HEK293 (cell line): ENCODE data around the gene SH2D7.
A peak's percentile ranks its signal among the peaks of the same experiment; 100 is the strongest.

ENCODE experiments used
- AEBP2 ChIP-seq: fragments of 450-650 bp; formaldehyde crosslinking; IDR thresholded peaks from 2 replicates; pipeline ENCODE4 v1.5.1; 2016; ENCODE audit warnings: missing biosample characterization, missing genetic modification characterization, borderline replicate concordance
- GLIS2 ChIP-seq: fragments of 450-650 bp; formaldehyde crosslinking; IDR thresholded peaks from 2 replicates; pipeline ENCODE4 v1.5.1; 2016; ENCODE audit warnings: missing biosample characterization, missing genetic modification characterization
- HIC1 ChIP-seq: fragments of 450-650 bp; formaldehyde crosslinking; IDR thresholded peaks from 2 replicates; pipeline ENCODE4 v1.5.1; 2016; ENCODE audit warnings: missing biosample characterization, missing genetic modification characterization
- HOXD13 ChIP-seq: sonication (generic); formaldehyde crosslinking; IDR thresholded peaks from 2 replicates; pipeline ENCODE4 v1.8.0; 2022; ENCODE audit warnings: missing genetic modification reagents, borderline replicate concordance
- KLF10 ChIP-seq: fragments of 450-650 bp; IDR thresholded peaks from 2 replicates; pipeline ENCODE4 v1.5.1; 2018; ENCODE audit warnings: missing biosample characterization, mild to moderate bottlenecking, missing genetic modification characterization
- PRDM10 ChIP-seq: fragments of 450-650 bp; formaldehyde crosslinking; IDR thresholded peaks from 2 replicates; pipeline ENCODE4 v1.5.1; 2016; ENCODE audit warnings: missing biosample characterization, missing genetic modification characterization
- TCF7L2 ChIP-seq: IDR thresholded peaks from 2 replicates; pipeline ENCODE4 v1.6.1; 2011; ENCODE audit warnings: low read depth, mild to moderate bottlenecking, inconsistent platforms, low read length, moderate library complexity, borderline replicate concordance
- YY1 ChIP-seq: fragments of 450-650 bp; formaldehyde crosslinking; IDR thresholded peaks from 2 replicates; pipeline ENCODE4 v1.5.1; 2018; ENCODE audit warnings: missing biosample characterization, missing genetic modification characterization
- ZBTB26 ChIP-seq: fragments of 450-650 bp; formaldehyde crosslinking; optimal IDR thresholded peaks from 2 replicates; pipeline ENCODE3; 2016; ENCODE audit warnings: missing biosample characterization, mild to moderate bottlenecking, missing genetic modification characterization
- ZBTB7A ChIP-seq: fragments of 450-650 bp; formaldehyde crosslinking; IDR thresholded peaks from 2 replicates; pipeline ENCODE4 v1.5.1; 2016; ENCODE audit warnings: low read depth, missing biosample characterization, missing genetic modification characterization
- ZFHX2 ChIP-seq: fragments of 450-650 bp; formaldehyde crosslinking; conservative IDR thresholded peaks from 2 replicates; pipeline ENCODE4 v1.5.1; 2016; ENCODE audit warnings: missing biosample characterization, missing genetic modification characterization
- ZFP37 ChIP-seq: fragments of 450-650 bp; formaldehyde crosslinking; IDR thresholded peaks from 2 replicates; pipeline ENCODE4 v1.5.1; 2016; ENCODE audit warnings: missing biosample characterization, missing genetic modification characterization
- ZFP41 ChIP-seq: fragments of 450-650 bp; formaldehyde crosslinking; IDR thresholded peaks from 2 replicates; pipeline ENCODE4 v1.5.1; 2016; ENCODE audit warnings: missing biosample characterization, missing genetic modification characterization, borderline replicate concordance
- ZNF112 ChIP-seq: fragments of 450-650 bp; formaldehyde crosslinking; IDR thresholded peaks from 2 replicates; pipeline ENCODE4 v1.5.0; 2017; ENCODE audit warnings: missing biosample characterization, missing genetic modification characterization
- ZNF157 ChIP-seq: fragments of 450-650 bp; formaldehyde crosslinking; IDR thresholded peaks from 2 replicates; pipeline ENCODE4 v1.5.1; 2016; ENCODE audit warnings: missing biosample characterization, missing genetic modification characterization
- ZNF274 ChIP-seq, 2 experiments: fragments of 200-500 bp in 1 of 2; fragments of 450-650 bp in 1 of 2; sonication (Bioruptor generic) in 1 of 2; formaldehyde crosslinking in 1 of 2; IDR thresholded peaks; 2 replicates each; pipeline versions ENCODE4 v1.5.1 to v1.6.1; 2014 to 2016; ENCODE audit warnings: borderline replicate concordance in 1 of 2, inconsistent platforms in 1 of 2, low read length in 1 of 2, missing biosample characterization in 1 of 2, missing genetic modification characterization in 1 of 2
- ZNF280C ChIP-seq: fragments of 450-650 bp; formaldehyde crosslinking; IDR thresholded peaks from 2 replicates; pipeline ENCODE4 v1.5.1; 2016; ENCODE audit warnings: missing biosample characterization, missing genetic modification characterization
- ZNF362 ChIP-seq: fragments of 450-650 bp; formaldehyde crosslinking; IDR thresholded peaks from 2 replicates; pipeline ENCODE4 v1.5.1; 2016; ENCODE audit warnings: missing biosample characterization, missing genetic modification characterization
- ZNF449 ChIP-seq: fragments of 450-650 bp; formaldehyde crosslinking; IDR thresholded peaks from 2 replicates; pipeline ENCODE4 v1.5.1; 2017; ENCODE audit warnings: missing biosample characterization, mild to moderate bottlenecking, missing genetic modification characterization, moderate library complexity
- ZNF501 ChIP-seq: fragments of 450-650 bp; formaldehyde crosslinking; IDR thresholded peaks from 2 replicates; pipeline ENCODE4 v1.5.1; 2016; ENCODE audit warnings: missing biosample characterization, missing genetic modification characterization
- ZNF514 ChIP-seq: fragments of 450-650 bp; formaldehyde crosslinking; IDR thresholded peaks from 2 replicates; pipeline ENCODE4 v1.5.1; 2016; ENCODE audit warnings: missing biosample characterization, missing genetic modification characterization
- ZNF768 ChIP-seq: fragments of 450-650 bp; formaldehyde crosslinking; IDR thresholded peaks from 2 replicates; pipeline ENCODE4 v1.5.1; 2018; ENCODE audit warnings: missing biosample characterization, mild to moderate bottlenecking, missing genetic modification characterization
- ZNF776 ChIP-seq: fragments of 450-650 bp; formaldehyde crosslinking; IDR thresholded peaks from 2 replicates; pipeline ENCODE4 v1.5.0; 2017; ENCODE audit warnings: missing biosample characterization, missing genetic modification characterization, borderline replicate concordance
- ZSCAN30 ChIP-seq: fragments of 450-650 bp; IDR thresholded peaks from 2 replicates; pipeline ENCODE4 v1.5.1; 2018; ENCODE audit warnings: missing biosample characterization, mild to moderate bottlenecking, missing genetic modification characterization, moderate library complexity

Gene SH2D7

GRCh38 chr15:78131295-78132061 lies 39.1 kb downstream of the SH2D7 start, which contains the start of gene CIB2 (continued):
- TF ChIP-seq AEBP2 (no peak), ZBTB7A (tag by site-specific recombination) (peak; percentile 95), ZSCAN30 (tag by site-specific recombination) (peak; percentile 62; the same call in 1 of the 2 replicates), HIC1 (no peak), ZNF449 (tag by site-specific recombination) (no peak), ZFP41 (no peak), ZNF274 (IDR thresholded peaks at IDR 0.05; ENCODE audit: low read length) (no peak), ZNF274 (tag by site-specific recombination; IDR thresholded peaks at IDR 0.05; ENCODE audit: borderline replicate concordance) (no peak), HOXD13 (CRISPR knock-in tag) (no peak), YY1 (tag by site-specific recombination) (no peak), ZNF112 (tag by site-specific recombination) (no peak), ZFP37 (tag by site-specific recombination) (peak; percentile 86; the same call in 1 of the 2 replicates), ZNF362 (tag by site-specific recombination) (no peak), GLIS2 (tag by site-specific recombination) (peak; percentile 95), TCF7L2 (no peak), ZNF768 (tag by site-specific recombination) (no peak), ZNF514 (tag by site-specific recombination) (no peak), PRDM10 (tag by site-specific recombination) (0 out of 2 replicates have a peak, but pooled peaks have one; percentile 4), ZBTB26 (tag by site-specific recombination) (peak; percentile 82), ZNF501 (tag by site-specific recombination) (peak; percentile 64; the same call in 1 of the 2 replicates), KLF10 (tag by site-specific recombination) (peak; percentile 65; the same call in 1 of the 2 replicates), ZNF157 (no peak), ZFHX2 (peak; percentile 79), ZNF280C (tag by site-specific recombination) (no peak), ZNF776 (tag by site-specific recombination) (no peak)
